NCI-H2196 (cell line): ENCODE data around the gene RGS14.
"Not testable (repeated sequence)": the region's sequence is repeated elsewhere in the genome, so short reads cannot be mapped to it uniquely, and the experiment has no call there.

ENCODE experiments used
- DNase-seq: peaks from one replicate; lab custom pipeline; 2025; ENCODE audit not compliant: unreplicated experiment; lab: John Stamatoyannopoulos, UW

RGS14 gene

GRCh38 chr5:177327539-177328522 lies 29.9 kb upstream of the RGS14 start:
- no peak for DNase-seq

GRCh38 chr5:177328545-177329231 lies 29.0 kb upstream of the RGS14 start:
- DNase-seq, result no peak

- no peak for DNase-seq
These were observed 27.8 kb upstream of the RGS14 start for GRCh38 chr5:177329883-177330282.

GRCh38 chr5:177330991-177331842 lies 26.5 kb upstream of the RGS14 start:
- no peak for DNase-seq

- no peak for DNase-seq
These were observed 25.5 kb upstream of the RGS14 start for GRCh38 chr5:177332031-177332895.

- DNase-seq, result no peak
These were observed 24.8 kb upstream of the RGS14 start for GRCh38 chr5:177332896-177333260.

- no peak for DNase-seq
These were observed 24.1 kb upstream of the RGS14 start for GRCh38 chr5:177333420-177334154.

GRCh38 chr5:177334155-177334551 lies 23.6 kb upstream of the RGS14 start:
- DNase-seq, result no peak

GRCh38 chr5:177334781-177335700 lies 22.7 kb upstream of the RGS14 start:
- no peak for DNase-seq

- DNase-seq, result no peak
These were observed 22.0 kb upstream of the RGS14 start for GRCh38 chr5:177335701-177336065.

- peak; percentile 34 for DNase-seq
These were observed 21.6 kb upstream of the RGS14 start for GRCh38 chr5:177336112-177336511.

- no peak for DNase-seq
These were observed 20.9 kb upstream of the RGS14 start for GRCh38 chr5:177336603-177337494.

- DNase-seq, result no peak
These were observed 19.2 kb upstream of the RGS14 start for GRCh38 chr5:177338251-177339106.

- DNase-seq, result peak; percentile 30
These were observed 18.6 kb upstream of the RGS14 start for GRCh38 chr5:177339107-177339638.

- not testable (repeated sequence) for DNase-seq
These were observed 14.7 kb upstream of the RGS14 start for GRCh38 chr5:177343000-177343399.

- DNase-seq, result no peak
These were observed 13.9 kb upstream of the RGS14 start for GRCh38 chr5:177343777-177344176.
